ENCODE results near the gene KRI1.
"Not testable (repeated sequence)": the region's sequence is repeated elsewhere in the genome, so short reads cannot be mapped to it uniquely, and the experiment has no call there.

- not testable (repeated sequence) for TF ChIP-seq CTCF (IDR thresholded peaks at IDR 0.05); ZFX (IDR thresholded peaks at IDR 0.05; ENCODE audit: borderline replicate concordance)
Measured at GRCh38 chr19:10551006-10551405, 14.8 kb downstream of the KRI1 start.
